MM.1S (cell line): Measurements from ENCODE around the gene PRDM12.

Experiments
- CTCF ChIP-seq: fragments of 300-600 bp; sonication (generic); IDR thresholded peaks from 2 replicates; pipeline ENCODE4 v1.5.1; 2016; ENCODE audit warnings: antibody characterized with exemption, low read length, mixed read lengths
- EZH2 ChIP-seq: fragments of 300-600 bp; sonication (generic); optimal IDR thresholded peaks from 2 replicates; pipeline ENCODE3; 2017; ENCODE audit warnings: low read depth, mild to moderate bottlenecking, antibody characterized with exemption, low read length, mixed read lengths
- EZH2phosphoT487 ChIP-seq: fragments of 300-600 bp; sonication (generic); IDR thresholded peaks from 2 replicates; pipeline ENCODE4 v1.6.1; 2018; ENCODE audit warnings: antibody characterized with exemption, low read length

GRCh38 chr9:130672466-130672865 is 8.1 kb downstream of the PRDM12 start:
- TF ChIP-seq CTCF: no peak
- no peak for TF ChIP-seq EZH2
- TF ChIP-seq EZH2phosphoT487: no peak
